Calu3 (cell line): ENCODE data around the gene NCOA7. TPM values are rescaled to one million over a fixed set of nuclear protein-coding genes. Genes with fewer than 3 reads are reported as not detected.

ENCODE experiments used
- BruUV-seq: library from RNA; stranded (reverse); fragments of 400-500 nt; replicated peaks from 2 replicates; lab custom pipeline; 2021; lab: Mats Ljungman, UMichigan
- CTCF ChIA-PET: fragments of 300-600 bp; sonication (Branson Sonifier 250); formaldehyde crosslinking; loops from one replicate; lab custom pipeline; 2022; ENCODE audit warnings: antibody characterized with exemption; lab: Charles Lee
- DNase-seq: peaks from one replicate; pipeline ENCODE4 v3.0.0; 2022
- H3K27ac Mint-ChIP-seq: one replicate; pipeline ENCODE4 v1.8.0; 2022; ENCODE audit warnings: mixed read lengths; ENCODE audit not compliant: unreplicated experiment
- H3K27me3 Mint-ChIP-seq: one replicate; pipeline ENCODE4 v1.8.0; 2022; ENCODE audit warnings: mixed read lengths; ENCODE audit not compliant: unreplicated experiment
- H3K36me3 Mint-ChIP-seq: one replicate; pipeline ENCODE4 v1.8.0; 2022; ENCODE audit warnings: mild to moderate bottlenecking, moderate library complexity, mixed read lengths; ENCODE audit not compliant: insufficient read depth, unreplicated experiment
- H3K4me1 Mint-ChIP-seq: one replicate; pipeline ENCODE4 v1.8.0; 2022; ENCODE audit warnings: mild to moderate bottlenecking, low read depth, mixed read lengths; ENCODE audit not compliant: unreplicated experiment
- H3K4me3 Mint-ChIP-seq: one replicate; pipeline ENCODE4 v1.8.0; 2022; ENCODE audit warnings: mild to moderate bottlenecking, low read depth, moderate library complexity, mixed read lengths; ENCODE audit not compliant: unreplicated experiment
- H3K9me3 Mint-ChIP-seq: one replicate; pipeline ENCODE4 v1.8.0; 2022; ENCODE audit warnings: low read depth, mixed read lengths; ENCODE audit not compliant: unreplicated experiment
- CTCF ChIP-seq: fragments of 200-600 bp; IDR thresholded peaks from one replicate; pipeline ENCODE4 v1.8.0; 2022; ENCODE audit warnings: antibody characterized with exemption; ENCODE audit not compliant: unreplicated experiment
- intact Hi-C: fragments of 100-400 bp; cut with micrococcal nuclease; formaldehyde crosslinking; loops from one replicate; pipeline ENCODE4 v1.10.0; 2022; ENCODE audit not compliant: unreplicated experiment
- total RNA-seq: library from RNA; stranded (reverse); gene quantifications from 2 replicates; pipeline ENCODE4 v1.2.3, GENCODE V29; 2022

The NCOA7 gene
- total RNA-seq, 1 experiment from 2014 or later, result 102 TPM

- DNase-seq, result no peak
- TF ChIP-seq CTCF, result no peak
- H3K4me3 Mint-ChIP-seq, result peak overlapping the region; percentile 42
- H3K36me3 Mint-ChIP-seq, result peaks cover 12% of the 10 kb centered on the region
- CTCF ChIA-PET, result no interaction called here
- peaks cover 33% of the 10 kb centered on the region for H3K4me1 Mint-ChIP-seq
- intact Hi-C loops, result no loop called here
- H3K27ac Mint-ChIP-seq, result peak overlapping the region; percentile 50
- no peaks in the 10 kb centered on the region for H3K27me3 Mint-ChIP-seq
- BruUV-seq, result no TSS peak
- no peaks in the 10 kb centered on the region for H3K9me3 Mint-ChIP-seq
Observed at GRCh38 chr6:125812394-125813292, 21.9 kb downstream of the NCOA7 start.

DNA sequence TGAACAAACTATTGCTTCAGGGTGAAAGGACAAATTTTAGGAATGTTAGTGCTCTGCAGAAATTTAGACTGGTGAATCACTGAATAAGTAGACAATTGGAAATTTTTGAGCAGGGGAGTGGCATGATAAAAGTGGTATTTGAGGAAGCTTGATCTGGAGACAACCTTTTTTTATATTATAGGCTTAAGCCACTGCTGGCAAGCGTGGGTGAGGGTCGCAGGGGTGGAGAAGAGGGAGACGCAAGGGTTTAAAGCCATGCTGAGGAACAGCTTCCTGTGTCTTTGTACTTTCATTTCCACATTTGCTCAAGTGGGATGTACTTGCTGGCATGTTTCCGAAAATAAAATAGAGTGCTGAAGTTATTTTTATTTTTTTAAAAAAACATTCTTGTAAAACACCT is 23.7 kb downstream of the NCOA7 start:
- BruUV-seq, result no TSS peak
- Mint-ChIP-seq H3K4me1 (peaks cover 50% of the 10 kb centered on the region), H3K27ac (peak overlapping the region; percentile 66), H3K4me3 (no peak overlapping the region), H3K9me3 (no peaks in the 10 kb centered on the region), H3K36me3 (peaks cover 8% of the 10 kb centered on the region), H3K27me3 (no peaks in the 10 kb centered on the region)
- TF ChIP-seq CTCF, result no peak
- intact Hi-C loops, result no loop called here
- CTCF ChIA-PET, result no interaction called here
- DNase-seq, result no peak

DNA sequence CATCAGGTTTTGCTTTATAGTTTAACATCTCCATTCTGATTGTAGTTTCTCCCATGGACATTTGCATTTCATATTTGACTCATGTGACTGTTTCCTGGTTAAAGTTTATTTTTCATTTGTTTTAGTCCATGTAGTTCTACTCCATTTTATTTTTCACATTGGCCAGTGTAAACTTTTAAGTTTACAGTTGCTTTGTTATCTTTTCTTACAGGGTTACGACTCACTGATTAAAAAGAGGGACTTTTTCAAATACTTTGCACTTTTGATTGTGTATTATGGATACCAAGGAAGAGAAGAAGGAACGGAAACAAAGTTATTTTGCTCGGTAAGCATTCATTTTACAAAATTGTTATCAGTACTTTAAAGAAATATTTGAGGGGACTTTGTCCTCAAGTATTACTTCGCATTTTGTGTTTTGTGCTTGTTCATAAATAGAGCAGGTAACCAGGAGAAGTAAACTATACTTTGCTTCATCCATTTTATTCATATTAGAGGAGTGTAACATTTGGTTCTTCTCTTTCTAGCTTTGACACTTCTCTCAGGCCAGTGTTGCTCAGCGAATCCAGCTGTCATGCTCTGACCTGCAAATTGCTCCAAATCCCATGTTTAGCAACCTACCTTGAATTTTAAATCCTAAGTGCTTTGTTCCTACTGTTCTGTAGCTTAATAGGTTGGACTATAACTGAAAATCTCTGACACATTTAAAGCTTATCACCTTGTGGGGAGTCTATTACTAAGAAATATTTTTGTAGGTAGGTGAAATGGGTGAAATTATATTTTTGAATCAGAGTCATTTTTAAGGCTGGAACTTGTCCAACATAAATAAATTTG is 24.5 kb downstream of the NCOA7 start:
- CTCF ChIA-PET, result no interaction called here
- intact Hi-C loops, result no loop called here
- no peak for DNase-seq
- no peaks in the 10 kb centered on the region for H3K27me3 Mint-ChIP-seq
- H3K9me3 Mint-ChIP-seq, result no peaks in the 10 kb centered on the region
- no TSS peak for BruUV-seq
- H3K27ac Mint-ChIP-seq, result no peak overlapping the region
- TF ChIP-seq CTCF, result no peak
- peaks cover 58% of the 10 kb centered on the region for H3K4me1 Mint-ChIP-seq
- no peak overlapping the region for H3K4me3 Mint-ChIP-seq
- peaks cover 8% of the 10 kb centered on the region for H3K36me3 Mint-ChIP-seq

- CTCF ChIA-PET, result interaction anchor here (1.5 kb wide), 1 partner anchor 12 kb away, joined by 3 read pairs; no protein-coding TSS in a partner anchor
- no TSS peak for BruUV-seq
Observed at GRCh38 chr6:125816828-125817280, 26.1 kb downstream of the NCOA7 start.

More at GRCh38 chr6:125816828-125817280, 26.1 kb downstream of the NCOA7 start:
- DNase-seq, result no peak
- Mint-ChIP-seq H3K36me3 (peaks cover 14% of the 10 kb centered on the region), H3K4me1 (peaks cover 65% of the 10 kb centered on the region), H3K27ac (no peak overlapping the region), H3K27me3 (no peaks in the 10 kb centered on the region), H3K9me3 (no peaks in the 10 kb centered on the region), H3K4me3 (no peak overlapping the region)
- TF ChIP-seq CTCF, result no peak
- intact Hi-C loops, result no loop called here
